GM13976 (cell line): ENCODE measurements around the gene ZSCAN10.

Experiments
- DNase-seq: peaks from one replicate; pipeline ENCODE4 v3.0.0; 2012; ENCODE audit warnings: low spot score
- CTCF ChIP-seq: IDR thresholded peaks from 2 replicates; pipeline ENCODE4 v1.5.1; 2012; ENCODE audit warnings: borderline replicate concordance, mild to moderate bottlenecking; ENCODE audit not compliant: insufficient read depth; ENCODE audit errors: extremely low read depth, missing control alignments, control extremely low read depth
- in situ Hi-C: fragments of 300-500 bp; cut with MboI; formaldehyde crosslinking; loops from one replicate; pipeline ENCODE4 v1.12.0; 2022; ENCODE audit warnings: low sequenced_read_pairs, mixed read lengths, inconsistent platforms; ENCODE audit not compliant: unreplicated experiment

Gene ZSCAN10

GRCh38 chr16:3112058-3112880, 13.2 kb upstream of the ZSCAN10 start, which contains the start of gene ZNF205:
Gene ZNF205 (plus strand): TSS chr16:3112586. CDS start chr16:3113431, 845 bp downstream.
- in situ Hi-C loops, result no loop called here
- no peak for TF ChIP-seq CTCF
- DNase-seq, result no peak

GRCh38 chr16:3106205-3106928, 7.3 kb upstream of the ZSCAN10 start:
- peak; percentile 99 for DNase-seq
- in situ Hi-C loops, result no loop called here
- TF ChIP-seq CTCF, result no peak

GRCh38 chr16:3101841-3102470, 2.9 kb upstream of the ZSCAN10 start:
- in situ Hi-C loops, result no loop called here
- DNase-seq, result no peak
- TF ChIP-seq CTCF, result no peak

DNA sequence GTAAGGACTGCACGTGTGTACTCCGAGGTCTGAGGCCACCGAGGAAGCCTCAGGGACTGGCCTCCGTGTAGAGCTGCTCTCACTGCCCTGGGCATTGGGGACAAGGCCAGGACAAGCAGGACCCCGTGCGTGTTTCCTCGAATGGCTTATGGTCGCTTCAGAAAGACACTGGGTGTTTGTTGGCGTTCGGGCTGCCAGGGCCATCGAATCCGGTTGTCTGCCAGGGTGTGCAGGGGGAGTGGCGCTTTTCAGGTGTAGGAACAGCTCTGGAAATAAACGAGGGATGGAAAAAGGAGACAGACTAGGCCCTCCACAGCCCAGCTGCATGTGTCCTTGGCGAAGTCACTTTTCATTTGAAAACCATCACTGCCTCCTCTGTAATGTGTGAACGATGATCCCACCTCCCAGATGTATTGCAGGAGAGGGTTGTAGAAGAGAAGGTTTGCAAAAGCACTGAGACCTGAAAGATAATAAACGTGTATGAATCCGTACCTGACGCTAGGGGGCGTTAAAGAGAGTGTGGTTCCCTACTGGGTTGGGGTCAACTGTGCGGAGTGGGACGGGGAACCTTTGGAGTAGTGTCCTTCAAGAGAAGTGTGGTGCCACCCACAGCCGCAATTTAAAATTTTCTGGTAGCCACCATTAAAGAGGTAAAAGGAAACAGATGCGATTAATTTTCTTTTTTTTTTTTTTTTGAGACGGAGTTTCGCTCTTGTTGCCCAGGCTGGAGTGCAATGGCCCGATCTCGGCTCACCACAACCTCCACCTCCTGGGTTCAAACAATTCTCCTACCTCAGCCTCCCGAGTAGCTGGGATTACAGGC, 2.1 kb upstream of the ZSCAN10 start:
- in situ Hi-C loops, result no loop called here
- peak; percentile 56 for TF ChIP-seq CTCF
- DNase-seq, result peak; percentile 68

- in situ Hi-C loops, result no loop called here
- TF ChIP-seq CTCF, result no peak
- DNase-seq, result peak; percentile 99
These were observed 822 bp upstream of the ZSCAN10 start for GRCh38 chr16:3099732-3100499.
